OCI-LY1 (cell line): ENCODE data around the gene PC.

Experiments used
- CTCF ChIP-seq: fragments of 200-600 bp; sonication (generic), shearing (Covaris generic); IDR thresholded peaks from 2 replicates; pipeline ENCODE4 v1.5.1; 2017; ENCODE audit warnings: mild to moderate bottlenecking, antibody characterized with exemption, low read length, moderate library complexity, mixed read lengths
- EZH2 ChIP-seq: fragments of 200-600 bp; sonication (generic), shearing (Covaris generic); IDR thresholded peaks from 2 replicates; pipeline ENCODE4 v1.8.0; 2017; ENCODE audit warnings: borderline replicate concordance, mixed run types, mild to moderate bottlenecking, antibody characterized with exemption, low read length, moderate library complexity, mixed read lengths

DNA sequence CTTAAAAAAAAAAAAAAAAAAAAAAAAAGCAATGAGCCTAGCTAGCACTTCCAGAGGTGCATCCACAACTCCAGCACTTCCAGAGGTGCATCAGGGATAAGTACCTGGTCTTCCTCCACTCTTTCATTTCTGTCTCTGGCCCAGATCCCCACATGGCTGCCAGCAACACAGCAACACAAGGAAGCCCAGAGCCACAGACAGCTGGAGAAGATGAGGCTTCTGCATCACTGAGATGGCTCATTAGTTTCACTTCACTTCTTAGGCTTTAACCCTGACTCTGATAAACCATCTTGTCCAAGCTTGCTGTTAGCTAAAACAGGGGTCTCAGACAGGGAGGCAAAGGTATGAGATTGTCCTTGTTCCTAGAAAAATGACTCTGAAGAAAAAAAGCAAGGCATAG, 35.6 kb downstream of the PC start:
- TF ChIP-seq CTCF, result no peak
- no peak for TF ChIP-seq EZH2
